GM12873 (cell line): ENCODE measurements around the gene MAB21L3.

Experiments used
- TF ChIP-seq, protein P1 (sequence below): IDR thresholded peaks from 2 replicates; pipeline ENCODE4 v1.5.1; 2012; ENCODE audit warnings: low read depth, mild to moderate bottlenecking, moderate library complexity, low read length, control low read depth; ENCODE audit not compliant: insufficient read depth; ENCODE audit errors: missing control alignments

MAB21L3 gene

GRCh38 chr1:116076831-116077230, 34.4 kb upstream of the MAB21L3 start:
- TF ChIP-seq, protein P1, sequence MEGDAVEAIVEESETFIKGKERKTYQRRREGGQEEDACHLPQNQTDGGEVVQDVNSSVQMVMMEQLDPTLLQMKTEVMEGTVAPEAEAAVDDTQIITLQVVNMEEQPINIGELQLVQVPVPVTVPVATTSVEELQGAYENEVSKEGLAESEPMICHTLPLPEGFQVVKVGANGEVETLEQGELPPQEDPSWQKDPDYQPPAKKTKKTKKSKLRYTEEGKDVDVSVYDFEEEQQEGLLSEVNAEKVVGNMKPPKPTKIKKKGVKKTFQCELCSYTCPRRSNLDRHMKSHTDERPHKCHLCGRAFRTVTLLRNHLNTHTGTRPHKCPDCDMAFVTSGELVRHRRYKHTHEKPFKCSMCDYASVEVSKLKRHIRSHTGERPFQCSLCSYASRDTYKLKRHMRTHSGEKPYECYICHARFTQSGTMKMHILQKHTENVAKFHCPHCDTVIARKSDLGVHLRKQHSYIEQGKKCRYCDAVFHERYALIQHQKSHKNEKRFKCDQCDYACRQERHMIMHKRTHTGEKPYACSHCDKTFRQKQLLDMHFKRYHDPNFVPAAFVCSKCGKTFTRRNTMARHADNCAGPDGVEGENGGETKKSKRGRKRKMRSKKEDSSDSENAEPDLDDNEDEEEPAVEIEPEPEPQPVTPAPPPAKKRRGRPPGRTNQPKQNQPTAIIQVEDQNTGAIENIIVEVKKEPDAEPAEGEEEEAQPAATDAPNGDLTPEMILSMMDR, result no peak

DNA sequence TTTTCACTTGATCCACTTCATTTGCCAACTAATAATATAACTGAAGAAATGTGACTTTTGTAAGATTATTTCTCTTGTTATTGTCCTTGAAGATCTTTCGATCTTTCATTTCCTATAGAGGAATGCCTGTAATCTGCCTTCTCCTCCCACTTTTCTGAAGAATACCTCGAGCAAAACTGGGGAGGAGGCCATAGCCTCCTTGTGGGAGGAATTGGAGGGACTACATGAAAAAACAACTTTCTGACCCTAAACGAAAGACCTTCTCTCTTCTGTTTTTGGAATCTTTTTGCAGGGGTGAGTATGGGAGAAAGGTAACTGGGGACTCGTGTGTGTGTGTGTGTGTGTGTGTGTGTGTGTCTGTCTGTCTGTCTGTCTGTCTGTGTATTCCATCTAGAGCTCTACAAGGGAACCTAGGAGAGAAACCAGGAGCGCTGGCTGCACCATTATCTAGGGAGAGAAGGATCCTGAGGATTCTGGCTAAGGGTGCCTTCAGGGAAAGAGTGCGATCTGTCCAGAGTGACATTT, 32.4 kb upstream of the MAB21L3 start:
- TF ChIP-seq, protein P1, result no peak

GRCh38 chr1:116087628-116088027, 23.6 kb upstream of the MAB21L3 start:
- TF ChIP-seq, protein P1, result no peak

GRCh38 chr1:116089870-116090269, 21.3 kb upstream of the MAB21L3 start:
- TF ChIP-seq, protein P1, result no peak

GRCh38 chr1:116091083-116091482, 20.1 kb upstream of the MAB21L3 start:
- TF ChIP-seq, protein P1, result no peak

GRCh38 chr1:116092752-116093489, 18.3 kb upstream of the MAB21L3 start:
- TF ChIP-seq, protein P1, result no peak

DNA sequence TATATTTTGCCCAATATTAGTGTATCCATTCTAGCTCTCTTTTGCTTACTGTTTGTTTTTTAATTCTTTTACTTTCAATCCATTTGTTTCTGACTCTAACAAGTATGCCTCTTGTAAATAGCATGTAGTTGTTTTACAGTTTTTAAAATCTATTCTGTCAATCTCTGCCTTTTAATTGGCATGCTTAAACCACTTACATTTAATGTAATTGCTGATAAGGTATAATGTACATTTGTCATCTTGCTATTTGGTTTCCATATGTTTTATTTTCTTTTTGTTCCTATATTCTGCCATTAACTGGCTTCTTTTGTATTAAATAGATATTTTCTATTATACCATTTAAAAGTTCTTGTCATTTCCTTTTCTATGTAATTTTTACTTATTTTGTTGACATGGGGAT, 16.2 kb upstream of the MAB21L3 start:
- TF ChIP-seq, protein P1, result no peak
